ENCODE data around the gene KCNG4.

The KCNG4 gene

DNA sequence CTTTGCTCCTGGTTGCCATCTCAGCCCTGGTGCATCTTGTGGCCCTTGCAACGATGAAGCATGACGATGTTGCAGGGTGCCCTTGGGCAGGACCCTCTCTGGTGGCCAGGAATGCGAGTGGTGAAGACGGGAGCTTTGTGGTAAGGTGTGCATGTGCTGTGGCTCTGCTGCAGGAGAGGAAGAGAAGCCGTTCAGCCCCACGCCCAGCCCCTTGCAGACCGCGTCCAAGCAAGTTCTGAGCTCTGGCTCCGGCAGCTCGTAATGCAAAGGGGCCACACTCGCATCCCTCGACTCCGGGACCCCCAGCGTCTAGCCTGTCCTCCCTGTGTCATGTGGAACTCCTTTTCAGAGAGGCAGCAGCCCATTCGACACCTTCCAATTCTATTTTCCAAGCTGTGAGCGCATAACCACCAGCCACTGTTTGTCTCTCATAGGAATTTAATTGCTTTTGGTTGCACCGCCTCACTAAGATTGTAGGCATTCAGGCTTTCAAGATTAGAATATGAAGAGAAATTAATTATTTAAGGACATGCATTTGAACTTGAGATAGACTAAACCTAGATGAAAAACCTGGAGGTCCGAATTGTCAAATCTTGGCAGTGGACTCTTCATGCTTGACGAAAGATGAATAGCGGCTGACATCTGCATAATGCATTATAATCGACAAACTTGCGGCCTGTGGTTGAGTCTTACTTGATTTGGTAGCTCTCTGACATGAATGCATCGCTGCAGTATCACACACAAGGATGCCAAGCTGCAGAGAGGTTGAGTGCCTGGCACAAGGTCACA, 21.1 kb upstream of the KCNG4 start:
- Mint-ChIP-seq H3K27me3 (ENCODE audit: low read depth, poor library complexity) (peaks cover 32% of the 10 kb centered on the region), H3K4me1 (peaks cover 18% of the 10 kb centered on the region), H3K4me3 (no peak overlapping the region), H3K36me3 (ENCODE audit: low read depth) (no peaks in the 10 kb centered on the region), H3K27ac (no peak overlapping the region), H3K9me3 (peaks cover 9% of the 10 kb centered on the region)
- TF ChIP-seq, protein P1, sequence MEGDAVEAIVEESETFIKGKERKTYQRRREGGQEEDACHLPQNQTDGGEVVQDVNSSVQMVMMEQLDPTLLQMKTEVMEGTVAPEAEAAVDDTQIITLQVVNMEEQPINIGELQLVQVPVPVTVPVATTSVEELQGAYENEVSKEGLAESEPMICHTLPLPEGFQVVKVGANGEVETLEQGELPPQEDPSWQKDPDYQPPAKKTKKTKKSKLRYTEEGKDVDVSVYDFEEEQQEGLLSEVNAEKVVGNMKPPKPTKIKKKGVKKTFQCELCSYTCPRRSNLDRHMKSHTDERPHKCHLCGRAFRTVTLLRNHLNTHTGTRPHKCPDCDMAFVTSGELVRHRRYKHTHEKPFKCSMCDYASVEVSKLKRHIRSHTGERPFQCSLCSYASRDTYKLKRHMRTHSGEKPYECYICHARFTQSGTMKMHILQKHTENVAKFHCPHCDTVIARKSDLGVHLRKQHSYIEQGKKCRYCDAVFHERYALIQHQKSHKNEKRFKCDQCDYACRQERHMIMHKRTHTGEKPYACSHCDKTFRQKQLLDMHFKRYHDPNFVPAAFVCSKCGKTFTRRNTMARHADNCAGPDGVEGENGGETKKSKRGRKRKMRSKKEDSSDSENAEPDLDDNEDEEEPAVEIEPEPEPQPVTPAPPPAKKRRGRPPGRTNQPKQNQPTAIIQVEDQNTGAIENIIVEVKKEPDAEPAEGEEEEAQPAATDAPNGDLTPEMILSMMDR (IDR thresholded peaks at IDR 0.05) = no peak
- no peak for DNase-seq

DNA sequence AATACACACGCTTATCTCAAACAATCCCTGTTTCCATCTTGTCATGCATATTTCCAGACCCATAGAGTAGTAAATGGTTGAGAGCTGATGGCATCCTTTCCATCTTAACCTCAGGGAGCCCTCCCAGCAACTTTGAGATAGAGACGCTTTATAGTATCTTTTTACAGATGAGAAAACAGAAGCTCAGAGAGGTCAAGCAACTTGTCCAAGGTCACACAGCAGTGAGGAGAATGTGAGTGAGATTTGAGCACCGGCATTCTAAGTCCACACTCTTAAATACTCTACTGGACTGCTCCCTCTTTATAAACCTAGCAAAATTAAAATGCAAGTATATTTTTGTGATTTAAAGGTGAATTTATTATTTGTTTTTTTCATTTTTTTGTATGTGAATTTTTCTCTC, 19.9 kb upstream of the KCNG4 start:
- Mint-ChIP-seq H3K27ac (no peak overlapping the region), H3K4me3 (no peak overlapping the region), H3K36me3 (ENCODE audit: low read depth) (no peaks in the 10 kb centered on the region), H3K27me3 (ENCODE audit: low read depth, poor library complexity) (peaks cover 30% of the 10 kb centered on the region), H3K4me1 (peaks cover 18% of the 10 kb centered on the region), H3K9me3 (peaks cover 15% of the 10 kb centered on the region)
- DNase-seq = no peak
- TF ChIP-seq, protein P1 (IDR thresholded peaks at IDR 0.05) = no peak

DNA sequence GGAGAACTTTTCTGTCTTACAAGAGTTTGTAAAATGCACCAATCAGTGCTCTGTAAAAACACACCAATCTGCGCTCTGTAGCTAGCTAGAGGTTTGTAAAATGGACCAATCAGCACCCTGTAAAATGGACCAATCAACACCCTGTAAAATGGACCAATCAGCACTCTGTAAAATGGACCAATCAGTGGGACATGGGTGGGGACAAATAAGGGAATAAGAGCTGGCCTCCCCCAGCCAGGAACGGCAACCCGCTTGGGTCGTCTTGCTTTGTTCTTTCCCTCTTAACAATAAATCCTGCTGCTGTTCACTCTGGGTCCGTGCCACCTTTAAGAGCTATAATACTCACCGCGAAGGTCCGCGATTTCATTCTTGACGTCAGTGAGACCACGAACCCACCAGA, 18.5 kb upstream of the KCNG4 start:
- Mint-ChIP-seq H3K4me1 (peaks cover 27% of the 10 kb centered on the region), H3K27ac (no peak overlapping the region), H3K36me3 (ENCODE audit: low read depth) (no peaks in the 10 kb centered on the region), H3K9me3 (peaks cover 19% of the 10 kb centered on the region), H3K4me3 (no peak overlapping the region), H3K27me3 (ENCODE audit: low read depth, poor library complexity) (peaks cover 20% of the 10 kb centered on the region)
- TF ChIP-seq, protein P1 (IDR thresholded peaks at IDR 0.05) = no peak
- no peak for DNase-seq

DNA sequence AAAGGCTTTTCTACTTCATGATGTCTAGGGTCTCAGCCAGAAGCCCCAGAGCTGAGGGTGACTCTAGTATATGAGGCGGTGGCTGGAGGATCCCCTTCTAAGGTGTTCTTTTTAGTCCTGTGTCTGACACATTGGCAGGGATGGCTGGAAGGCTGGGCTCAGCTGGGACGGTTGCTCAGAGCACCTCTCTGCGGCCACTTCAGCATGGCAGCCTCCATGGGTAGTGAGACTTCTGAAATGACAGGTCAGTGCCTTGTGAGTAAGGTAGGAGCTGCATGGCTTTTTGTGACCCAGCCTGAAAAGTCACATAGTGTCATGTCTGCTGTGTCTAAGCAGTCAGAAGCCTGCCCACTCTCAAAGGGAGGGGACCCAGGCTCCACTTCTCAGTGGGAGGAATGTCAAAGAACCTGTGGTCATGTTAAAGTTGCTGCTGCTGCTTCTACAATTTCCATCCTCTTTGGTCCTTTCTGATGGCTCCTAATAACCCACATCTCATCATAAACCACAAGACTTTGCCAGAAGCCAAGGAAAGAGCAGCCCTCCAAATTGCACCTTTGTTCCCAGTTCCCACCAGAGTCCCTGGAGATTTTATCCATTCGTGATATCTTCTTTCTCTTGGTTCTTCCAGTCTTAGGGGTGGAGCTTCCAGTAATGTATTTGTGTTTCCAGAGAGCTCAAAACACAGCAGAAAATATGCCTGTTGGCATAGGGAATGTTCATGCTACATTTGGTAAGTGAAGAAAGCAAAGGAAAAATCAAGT, 15.4 kb upstream of the KCNG4 start:
- Mint-ChIP-seq H3K4me3 (no peak overlapping the region), H3K9me3 (peaks cover 19% of the 10 kb centered on the region), H3K27ac (no peak overlapping the region), H3K27me3 (ENCODE audit: low read depth, poor library complexity) (peaks cover 26% of the 10 kb centered on the region), H3K36me3 (ENCODE audit: low read depth) (no peaks in the 10 kb centered on the region), H3K4me1 (peaks cover 41% of the 10 kb centered on the region)
- TF ChIP-seq, protein P1 (IDR thresholded peaks at IDR 0.05) = no peak
- DNase-seq = no peak

DNA sequence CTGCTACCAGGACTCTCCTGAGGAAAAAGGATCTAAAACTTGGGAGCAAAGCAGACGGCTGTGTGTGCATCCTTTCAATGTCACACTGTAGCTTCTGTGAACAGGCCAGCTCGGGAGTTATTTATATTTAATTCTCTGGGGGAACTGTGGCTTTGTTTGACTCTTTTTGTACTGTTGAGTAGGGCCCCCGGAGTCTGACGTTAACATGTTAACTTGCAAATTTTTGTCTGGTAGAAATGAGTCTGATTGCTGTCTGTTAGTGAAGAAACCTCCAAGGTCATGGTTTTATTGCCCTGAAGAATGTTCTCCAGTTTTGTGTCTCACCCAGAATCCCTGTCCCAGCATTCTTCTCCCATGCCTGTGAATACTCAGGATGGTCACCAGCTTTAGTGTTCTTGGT, 14.2 kb upstream of the KCNG4 start:
- peaks cover 39% of the 10 kb centered on the region for H3K4me1 Mint-ChIP-seq
- peak overlapping the region; percentile 46 for H3K27ac Mint-ChIP-seq
- H3K36me3 Mint-ChIP-seq (ENCODE audit: low read depth) = no peaks in the 10 kb centered on the region
- H3K9me3 Mint-ChIP-seq = peaks cover 18% of the 10 kb centered on the region
- TF ChIP-seq, protein P1 (IDR thresholded peaks at IDR 0.05) = no peak
- no peak for DNase-seq
- H3K27me3 Mint-ChIP-seq (ENCODE audit: low read depth, poor library complexity) = peaks cover 15% of the 10 kb centered on the region
- H3K4me3 Mint-ChIP-seq = no peak overlapping the region
